Activated CD4-positive, alpha-beta T cell treated with anti-CD3 and anti-CD28 coated beads, Interleukin-2, amount 10 ng/mL, durations not matched to agents 7 days and 5 days (primary cell): ENCODE measurements around the gene MGST3. TPM values are rescaled to one million over a fixed set of nuclear protein-coding genes. Genes with fewer than 3 reads are reported as not detected.
"Not testable (repeated sequence)": the region's sequence is repeated elsewhere in the genome, so short reads cannot be mapped to it uniquely, and the experiment has no call there.

ENCODE experiments used
- CTCF ChIA-PET: fragments of 350-600 bp; sonication (Branson Sonifier 250); formaldehyde crosslinking; loops from one replicate; lab custom pipeline; 2021; ENCODE audit warnings: antibody characterized with exemption; lab: Charles Lee
- POLR2A ChIA-PET: fragments of 350-600 bp; sonication (Branson Sonifier 250); formaldehyde crosslinking; loops from one replicate; lab custom pipeline; 2021; ENCODE audit warnings: antibody characterized with exemption; lab: Charles Lee
- DNase-seq: peaks from one replicate; pipeline ENCODE4 v3.0.0-alpha.2; 2020
- H3K27ac Mint-ChIP-seq: one replicate; pipeline ENCODE4 v1.8.0; 2021; ENCODE audit warnings: mild to moderate bottlenecking, moderate library complexity, mixed read lengths
- H3K27me3 Mint-ChIP-seq: one replicate; pipeline ENCODE4 v1.8.0; 2021; ENCODE audit warnings: mixed read lengths
- H3K36me3 Mint-ChIP-seq: one replicate; pipeline ENCODE4 v1.8.0; 2021; ENCODE audit warnings: low read depth, mixed read lengths
- H3K4me1 Mint-ChIP-seq: one replicate; pipeline ENCODE4 v1.8.0; 2021; ENCODE audit warnings: mixed read lengths
- H3K4me3 Mint-ChIP-seq: one replicate; pipeline ENCODE4 v1.8.0; 2021; ENCODE audit warnings: mild to moderate bottlenecking, moderate library complexity, mixed read lengths
- H3K9me3 Mint-ChIP-seq: one replicate; pipeline ENCODE4 v1.8.0; 2021; ENCODE audit warnings: mixed read lengths
- total RNA-seq, 2 experiments: library from RNA; stranded (reverse); gene quantifications; one replicate each; pipeline ENCODE4 v1.2.3, GENCODE V29; 2021

The MGST3 gene
- total RNA-seq, 2 experiments from 2014 or later, result 61.6 to 65.4 TPM

- Mint-ChIP-seq H3K36me3 (peaks cover 3% of the 10 kb centered on the region), H3K9me3 (no peaks in the 10 kb centered on the region), H3K27me3 (peaks cover 4% of the 10 kb centered on the region), H3K4me3 (no peak overlapping the region), H3K27ac (no peak overlapping the region), H3K4me1 (peaks cover 25% of the 10 kb centered on the region)
- no peak for DNase-seq
- POLR2A ChIA-PET, result no interaction called here
- CTCF ChIA-PET, result interaction anchor here (0.7 to 1.2 kb wide), 2 partner anchors 8 to 15 kb away, joined by 4 read pairs; no protein-coding TSS in a partner anchor
Measured at GRCh38 chr1:165632152-165632469, 1.1 kb downstream of the MGST3 start.

GRCh38 chr1:165632491-165632890 lies 1.5 kb downstream of the MGST3 start:
- ChIA-PET CTCF (interaction anchor here (1.2 kb wide), 1 partner anchor 7 kb away, joined by 4 read pairs; no protein-coding TSS in a partner anchor), POLR2A (no interaction called here)
- H3K36me3 Mint-ChIP-seq, result peaks cover 3% of the 10 kb centered on the region
- peaks cover 25% of the 10 kb centered on the region for H3K4me1 Mint-ChIP-seq
- DNase-seq, result no peak
- no peak overlapping the region for H3K27ac Mint-ChIP-seq
- peaks cover 1% of the 10 kb centered on the region for H3K27me3 Mint-ChIP-seq
- peak overlapping the region; percentile 14 for H3K4me3 Mint-ChIP-seq
- no peaks in the 10 kb centered on the region for H3K9me3 Mint-ChIP-seq

GRCh38 chr1:165633614-165634013 lies 2.6 kb downstream of the MGST3 start:
- H3K27me3 Mint-ChIP-seq, result peaks cover 1% of the 10 kb centered on the region
- H3K9me3 Mint-ChIP-seq, result no peaks in the 10 kb centered on the region
- H3K27ac Mint-ChIP-seq, result no peak overlapping the region
- no peak for DNase-seq
- ChIA-PET POLR2A (no interaction called here), CTCF (interaction anchor here (0.6 kb wide), 1 partner anchor 24 kb away, joined by 4 read pairs; no protein-coding TSS in a partner anchor)
- no peak overlapping the region for H3K4me3 Mint-ChIP-seq
- H3K4me1 Mint-ChIP-seq, result peaks cover 25% of the 10 kb centered on the region
- peaks cover 3% of the 10 kb centered on the region for H3K36me3 Mint-ChIP-seq

GRCh38 chr1:165634154-165634921 lies 3.3 kb downstream of the MGST3 start:
- Mint-ChIP-seq H3K27me3 (peaks cover 1% of the 10 kb centered on the region), H3K4me3 (no peak overlapping the region), H3K4me1 (peaks cover 19% of the 10 kb centered on the region), H3K27ac (no peak overlapping the region), H3K36me3 (peaks cover 3% of the 10 kb centered on the region), H3K9me3 (no peaks in the 10 kb centered on the region)
- no peak for DNase-seq
- CTCF ChIA-PET, result interaction anchor here (1.7 kb wide), 1 partner anchor 11 kb away, joined by 4 read pairs; no protein-coding TSS in a partner anchor
- POLR2A ChIA-PET, result no interaction called here

GRCh38 chr1:165635329-165635728 lies 4.3 kb downstream of the MGST3 start:
- ChIA-PET CTCF (interaction anchor here (1.7 kb wide), 1 partner anchor 10 kb away, joined by 4 read pairs; no protein-coding TSS in a partner anchor), POLR2A (no interaction called here)
- Mint-ChIP-seq H3K4me1 (peaks cover 19% of the 10 kb centered on the region), H3K36me3 (peaks cover 3% of the 10 kb centered on the region), H3K4me3 (no peak overlapping the region), H3K9me3 (no peaks in the 10 kb centered on the region), H3K27ac (no peak overlapping the region), H3K27me3 (no peaks in the 10 kb centered on the region)
- DNase-seq, result no peak

GRCh38 chr1:165635823-165636222 lies 4.8 kb downstream of the MGST3 start:
- H3K9me3 Mint-ChIP-seq, result no peaks in the 10 kb centered on the region
- no peak overlapping the region for H3K27ac Mint-ChIP-seq
- ChIA-PET POLR2A (no interaction called here), CTCF (interaction anchor here (0.9 to 1.7 kb wide), 2 partner anchors 10 to 224 kb away, joined by 3 to 4 read pairs; no protein-coding TSS in a partner anchor)
- DNase-seq, result no peak
- peaks cover 24% of the 10 kb centered on the region for H3K4me1 Mint-ChIP-seq
- H3K36me3 Mint-ChIP-seq, result peaks cover 3% of the 10 kb centered on the region
- H3K4me3 Mint-ChIP-seq, result no peak overlapping the region
- H3K27me3 Mint-ChIP-seq, result no peaks in the 10 kb centered on the region

- no peak overlapping the region for H3K27ac Mint-ChIP-seq
- H3K27me3 Mint-ChIP-seq, result no peaks in the 10 kb centered on the region
- DNase-seq, result no peak
- ChIA-PET POLR2A (no interaction called here), CTCF (interaction anchor here (1.1 to 1.4 kb wide), 2 partner anchors 9 to 21 kb away, joined by 3 to 6 read pairs; no protein-coding TSS in a partner anchor)
- H3K4me1 Mint-ChIP-seq, result peaks cover 30% of the 10 kb centered on the region
- H3K36me3 Mint-ChIP-seq, result peaks cover 3% of the 10 kb centered on the region
- no peak overlapping the region for H3K4me3 Mint-ChIP-seq
- H3K9me3 Mint-ChIP-seq, result no peaks in the 10 kb centered on the region
Measured at GRCh38 chr1:165637427-165637826, 6.4 kb downstream of the MGST3 start.

- CTCF ChIA-PET, result interaction anchor here (0.6 to 1.4 kb wide), 4 partner anchors 8 to 43 kb away, joined by 3 to 6 read pairs (median 4); no protein-coding TSS in a partner anchor
Measured at GRCh38 chr1:165638211-165638610, 7.2 kb downstream of the MGST3 start.

GRCh38 chr1:165639821-165640623 lies 9.0 kb downstream of the MGST3 start:
- POLR2A ChIA-PET, result interaction anchor here (0.6 kb wide), 1 partner anchor 58 kb away, joined by 9 read pairs; no protein-coding TSS in a partner anchor
- DNase-seq, result no peak
- H3K27ac Mint-ChIP-seq, result peak overlapping the region; percentile 27
- H3K36me3 Mint-ChIP-seq, result peaks cover 3% of the 10 kb centered on the region
- H3K27me3 Mint-ChIP-seq, result no peaks in the 10 kb centered on the region
- H3K4me1 Mint-ChIP-seq, result peaks cover 21% of the 10 kb centered on the region
- no peaks in the 10 kb centered on the region for H3K9me3 Mint-ChIP-seq
- H3K4me3 Mint-ChIP-seq, result no peak overlapping the region
- CTCF ChIA-PET, result interaction anchor here (1.4 kb wide), 1 partner anchor 8 kb away, joined by 4 read pairs; no protein-coding TSS in a partner anchor

More at GRCh38 chr1:165638211-165638610, 7.2 kb downstream of the MGST3 start:
- H3K4me1 Mint-ChIP-seq, result peaks cover 30% of the 10 kb centered on the region
- H3K4me3 Mint-ChIP-seq, H3K36me3 Mint-ChIP-seq, H3K27me3 Mint-ChIP-seq, H3K9me3 Mint-ChIP-seq, DNase-seq, POLR2A ChIA-PET, H3K27ac Mint-ChIP-seq: not testable (repeated sequence)

GRCh38 chr1:165641231-165641987 lies 10.4 kb downstream of the MGST3 start:
- H3K9me3 Mint-ChIP-seq, result no peaks in the 10 kb centered on the region
- POLR2A ChIA-PET, result interaction anchor here (0.7 kb wide), 1 partner anchor 14 kb away, joined by 3 read pairs; no protein-coding TSS in a partner anchor
- DNase-seq, result no peak
- peaks cover 3% of the 10 kb centered on the region for H3K36me3 Mint-ChIP-seq
- CTCF ChIA-PET, result no interaction called here
- no peak overlapping the region for H3K27ac Mint-ChIP-seq
- H3K4me3 Mint-ChIP-seq, result no peak overlapping the region
- peaks cover 32% of the 10 kb centered on the region for H3K4me1 Mint-ChIP-seq
- H3K27me3 Mint-ChIP-seq, result no peaks in the 10 kb centered on the region

- H3K9me3 Mint-ChIP-seq, result no peaks in the 10 kb centered on the region
- DNase-seq, result no peak
- H3K27me3 Mint-ChIP-seq, result no peaks in the 10 kb centered on the region
- H3K36me3 Mint-ChIP-seq, result no peaks in the 10 kb centered on the region
- no peak overlapping the region for H3K27ac Mint-ChIP-seq
- no peak overlapping the region for H3K4me3 Mint-ChIP-seq
- POLR2A ChIA-PET, result no interaction called here
- peaks cover 46% of the 10 kb centered on the region for H3K4me1 Mint-ChIP-seq
- CTCF ChIA-PET, result no interaction called here
Measured at GRCh38 chr1:165644064-165644735, 13.2 kb downstream of the MGST3 start.
